WTC11 (cell line): ENCODE data around the gene MAMLD1. TPM values are rescaled to one million over a fixed set of nuclear protein-coding genes. Genes with fewer than 3 reads are reported as not detected.

ENCODE experiments used
- ATAC-seq: fragments of 200-7000 bp; cut with Tn5 transposase; 2 replicates; pipeline ENCODE4 v1.10.0; 2021; ENCODE audit warnings: mild to moderate bottlenecking, moderate library complexity
- CTCF ChIA-PET: fragments of 300-600 bp; sonication (Branson Sonifier 250); formaldehyde crosslinking; loops from one replicate; lab custom pipeline; 2021; ENCODE audit warnings: antibody characterized with exemption; lab: Charles Lee
- POLR2A ChIA-PET: fragments of 350-600 bp; sonication (Branson Sonifier 250); formaldehyde crosslinking; loops from one replicate; lab custom pipeline; 2021; ENCODE audit warnings: antibody characterized with exemption; lab: Charles Lee
- DNase-seq: peaks from one replicate; pipeline ENCODE4 v3.0.0; 2021; ENCODE audit warnings: low spot score
- H3K27ac Mint-ChIP-seq: 2 replicates; pipeline ENCODE4 v1.8.0; 2021; ENCODE audit warnings: mixed read lengths
- H3K27me3 Mint-ChIP-seq: 2 replicates; pipeline ENCODE4 v1.8.0; 2021; ENCODE audit warnings: low read depth, mild to moderate bottlenecking, moderate library complexity, mixed read lengths
- H3K36me3 Mint-ChIP-seq: 2 replicates; pipeline ENCODE4 v1.8.0; 2021; ENCODE audit warnings: mixed read lengths
- H3K4me1 Mint-ChIP-seq: 2 replicates; pipeline ENCODE4 v1.8.0; 2022; ENCODE audit warnings: mixed read lengths
- H3K4me3 Mint-ChIP-seq: 2 replicates; pipeline ENCODE4 v1.8.0; 2021; ENCODE audit warnings: mild to moderate bottlenecking, moderate library complexity, mixed read lengths
- H3K9me3 Mint-ChIP-seq: 2 replicates; pipeline ENCODE4 v1.8.0; 2021; ENCODE audit warnings: mixed read lengths
- AFF4 ChIP-seq: sonication (generic); formaldehyde crosslinking; IDR thresholded peaks from 2 replicates; pipeline ENCODE4 v1.8.1; 2023; ENCODE audit warnings: mild to moderate bottlenecking, missing genetic modification reagents, borderline replicate concordance
- FOXJ3 ChIP-seq: sonication (generic); formaldehyde crosslinking; IDR thresholded peaks from 2 replicates; pipeline ENCODE4 v1.9.0; 2021; ENCODE audit warnings: missing genetic modification reagents, mild to moderate bottlenecking, borderline replicate concordance
- GTF2I ChIP-seq: fragments of 250-450 bp; sonication (Bioruptor Pico); conservative IDR thresholded peaks from 2 replicates; pipeline ENCODE4 v1.4.0; 2021; ENCODE audit warnings: mild to moderate bottlenecking
- KAT7 ChIP-seq: sonication (generic); formaldehyde crosslinking; IDR thresholded peaks from 2 replicates; pipeline ENCODE4 v1.8.1; 2023; ENCODE audit warnings: missing genetic modification reagents, mild to moderate bottlenecking, borderline replicate concordance
- MXD4 ChIP-seq: fragments of 250-450 bp; sonication (Bioruptor Pico); IDR thresholded peaks from 2 replicates; pipeline ENCODE4 v1.8.0; 2021; ENCODE audit warnings: mild to moderate bottlenecking, moderate library complexity, borderline replicate concordance
- MYBL2 ChIP-seq: sonication (generic); formaldehyde crosslinking; IDR thresholded peaks from 2 replicates; pipeline ENCODE4 v1.8.1; 2023; ENCODE audit warnings: mild to moderate bottlenecking, moderate library complexity, missing genetic modification reagents
- NR1H2 ChIP-seq: sonication (generic); formaldehyde crosslinking; IDR thresholded peaks from 2 replicates; pipeline ENCODE4 v1.9.0; 2021; ENCODE audit warnings: mild to moderate bottlenecking, moderate library complexity, missing genetic modification reagents
- OVOL2 ChIP-seq: fragments of 250-450 bp; sonication (Bioruptor Pico); IDR thresholded peaks from 2 replicates; pipeline ENCODE4 v1.9.0; 2021; ENCODE audit warnings: mild to moderate bottlenecking, borderline replicate concordance
- TP53 ChIP-seq: sonication (generic); formaldehyde crosslinking; IDR thresholded peaks from 2 replicates; pipeline ENCODE4 v1.8.1; 2023; ENCODE audit warnings: mild to moderate bottlenecking, missing genetic modification reagents
- ZNF232 ChIP-seq: sonication (generic); formaldehyde crosslinking; IDR thresholded peaks from 2 replicates; pipeline ENCODE4 v1.8.0; 2022; ENCODE audit warnings: mild to moderate bottlenecking, missing genetic modification reagents
- ZNF281 ChIP-seq: sonication (generic); formaldehyde crosslinking; IDR thresholded peaks from 2 replicates; pipeline ENCODE4 v1.8.0; 2023; ENCODE audit warnings: mild to moderate bottlenecking, missing genetic modification reagents
- ZNF396 ChIP-seq: fragments of 250-450 bp; sonication (Bioruptor Pico); IDR thresholded peaks from 2 replicates; pipeline ENCODE4 v1.8.0; 2021; ENCODE audit warnings: mild to moderate bottlenecking, moderate library complexity, borderline replicate concordance
- ZNF425 ChIP-seq: fragments of 250-450 bp; sonication (Bioruptor Pico); conservative IDR thresholded peaks from 2 replicates; pipeline ENCODE4 v1.9.0; 2021; ENCODE audit warnings: mild to moderate bottlenecking
- ZNF532 ChIP-seq: fragments of 250-450 bp; sonication (Bioruptor Pico); IDR thresholded peaks from 2 replicates; pipeline ENCODE4 v1.9.0; 2021; ENCODE audit warnings: mild to moderate bottlenecking, borderline replicate concordance
- total RNA-seq: library from RNA; stranded (reverse); gene quantifications from 3 replicates; pipeline ENCODE4 v1.2.3, GENCODE V29; 2021
- TF ChIP-seq, protein P1 (sequence below): sonication (generic); formaldehyde crosslinking; conservative IDR thresholded peaks from 2 replicates; pipeline ENCODE4 v1.8.1; 2022; ENCODE audit warnings: mild to moderate bottlenecking, missing genetic modification reagents
- TF ChIP-seq, protein P2 (sequence below): fragments of 250-450 bp; sonication (Bioruptor Pico); IDR thresholded peaks from 2 replicates; pipeline ENCODE4 v1.9.0; 2021; ENCODE audit warnings: mild to moderate bottlenecking
- TF ChIP-seq, protein P3 (sequence below): sonication (generic); formaldehyde crosslinking; IDR thresholded peaks from 2 replicates; pipeline ENCODE4 v1.8.0; 2022; ENCODE audit warnings: missing genetic modification reagents

Gene MAMLD1
- total RNA-seq, 1 experiment from 2014 or later: 0.35 TPM

- TF ChIP-seq, protein P1, sequence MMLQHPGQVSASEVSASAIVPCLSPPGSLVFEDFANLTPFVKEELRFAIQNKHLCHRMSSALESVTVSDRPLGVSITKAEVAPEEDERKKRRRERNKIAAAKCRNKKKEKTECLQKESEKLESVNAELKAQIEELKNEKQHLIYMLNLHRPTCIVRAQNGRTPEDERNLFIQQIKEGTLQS (CRISPR knock-in tag): no peak
- no peak for TF ChIP-seq KAT7
- TF ChIP-seq MXD4: no peak
- no peak for TF ChIP-seq ZNF396 (CRISPR knock-in tag)
- TF ChIP-seq AFF4 (CRISPR knock-in tag): no peak
- TF ChIP-seq, protein P2, sequence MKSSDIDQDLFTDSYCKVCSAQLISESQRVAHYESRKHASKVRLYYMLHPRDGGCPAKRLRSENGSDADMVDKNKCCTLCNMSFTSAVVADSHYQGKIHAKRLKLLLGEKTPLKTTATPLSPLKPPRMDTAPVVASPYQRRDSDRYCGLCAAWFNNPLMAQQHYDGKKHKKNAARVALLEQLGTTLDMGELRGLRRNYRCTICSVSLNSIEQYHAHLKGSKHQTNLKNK: no peak
- no peak for TF ChIP-seq ZNF232
- TF ChIP-seq GTF2I (CRISPR knock-in tag): no peak
- TF ChIP-seq, protein P3, sequence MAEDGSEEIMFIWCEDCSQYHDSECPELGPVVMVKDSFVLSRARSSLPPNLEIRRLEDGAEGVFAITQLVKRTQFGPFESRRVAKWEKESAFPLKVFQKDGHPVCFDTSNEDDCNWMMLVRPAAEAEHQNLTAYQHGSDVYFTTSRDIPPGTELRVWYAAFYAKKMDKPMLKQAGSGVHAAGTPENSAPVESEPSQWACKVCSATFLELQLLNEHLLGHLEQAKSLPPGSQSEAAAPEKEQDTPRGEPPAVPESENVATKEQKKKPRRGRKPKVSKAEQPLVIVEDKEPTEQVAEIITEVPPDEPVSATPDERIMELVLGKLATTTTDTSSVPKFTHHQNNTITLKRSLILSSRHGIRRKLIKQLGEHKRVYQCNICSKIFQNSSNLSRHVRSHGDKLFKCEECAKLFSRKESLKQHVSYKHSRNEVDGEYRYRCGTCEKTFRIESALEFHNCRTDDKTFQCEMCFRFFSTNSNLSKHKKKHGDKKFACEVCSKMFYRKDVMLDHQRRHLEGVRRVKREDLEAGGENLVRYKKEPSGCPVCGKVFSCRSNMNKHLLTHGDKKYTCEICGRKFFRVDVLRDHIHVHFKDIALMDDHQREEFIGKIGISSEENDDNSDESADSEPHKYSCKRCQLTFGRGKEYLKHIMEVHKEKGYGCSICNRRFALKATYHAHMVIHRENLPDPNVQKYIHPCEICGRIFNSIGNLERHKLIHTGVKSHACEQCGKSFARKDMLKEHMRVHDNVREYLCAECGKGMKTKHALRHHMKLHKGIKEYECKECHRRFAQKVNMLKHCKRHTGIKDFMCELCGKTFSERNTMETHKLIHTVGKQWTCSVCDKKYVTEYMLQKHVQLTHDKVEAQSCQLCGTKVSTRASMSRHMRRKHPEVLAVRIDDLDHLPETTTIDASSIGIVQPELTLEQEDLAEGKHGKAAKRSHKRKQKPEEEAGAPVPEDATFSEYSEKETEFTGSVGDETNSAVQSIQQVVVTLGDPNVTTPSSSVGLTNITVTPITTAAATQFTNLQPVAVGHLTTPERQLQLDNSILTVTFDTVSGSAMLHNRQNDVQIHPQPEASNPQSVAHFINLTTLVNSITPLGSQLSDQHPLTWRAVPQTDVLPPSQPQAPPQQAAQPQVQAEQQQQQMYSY: no peak
- no peak for ATAC-seq
- Mint-ChIP-seq H3K4me1 (no peaks in the 10 kb centered on the region), H3K27ac (no peak overlapping the region), H3K4me3 (no peak overlapping the region), H3K36me3 (no peaks in the 10 kb centered on the region), H3K9me3 (no peaks in the 10 kb centered on the region), H3K27me3 (no peaks in the 10 kb centered on the region)
- ChIA-PET CTCF (no interaction called here), POLR2A (no interaction called here)
- no peak for DNase-seq
Measured at GRCh38 chrX:150405006-150405405, 41.9 kb downstream of the MAMLD1 start.

DNA sequence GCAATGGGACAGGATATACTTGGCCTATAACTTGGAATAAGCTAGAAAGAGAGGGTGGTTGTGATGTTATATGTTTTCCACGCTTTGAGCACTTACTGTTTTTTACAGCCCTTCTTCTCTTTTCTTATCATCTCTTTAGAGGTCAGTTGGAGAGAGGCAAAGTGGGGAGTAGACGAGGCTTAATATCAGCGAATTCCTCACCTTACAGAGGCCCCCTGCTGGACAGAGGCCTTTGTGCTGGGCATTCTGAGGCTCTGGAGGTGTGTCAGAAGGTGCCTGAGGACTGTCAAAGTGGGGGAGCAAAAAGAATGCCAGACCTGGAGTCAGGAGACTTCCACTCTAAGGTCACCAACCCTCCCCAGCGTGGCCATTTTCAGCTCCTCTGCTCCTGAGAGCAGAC lies 42.5 kb downstream of the MAMLD1 start:
- H3K4me1 Mint-ChIP-seq: no peaks in the 10 kb centered on the region
- no peaks in the 10 kb centered on the region for H3K36me3 Mint-ChIP-seq
- ATAC-seq: peak; percentile 39
- CTCF ChIA-PET: interaction anchor here (1.2 kb wide), 1 partner anchor 40 kb away, joined by 3 read pairs; no protein-coding TSS in a partner anchor
- H3K9me3 Mint-ChIP-seq: no peaks in the 10 kb centered on the region
- H3K27me3 Mint-ChIP-seq: no peaks in the 10 kb centered on the region
- peak; percentile 29 for DNase-seq
- H3K4me3 Mint-ChIP-seq: no peak overlapping the region
- no peak overlapping the region for H3K27ac Mint-ChIP-seq
- POLR2A ChIA-PET: no interaction called here
- TF ChIP-seq FOXJ3 (CRISPR knock-in tag) (no peak), OVOL2 (CRISPR knock-in tag) (no peak), MYBL2 (CRISPR knock-in tag) (no peak), GTF2I (CRISPR knock-in tag) (no peak), NR1H2 (CRISPR knock-in tag) (no peak), ZNF281 (no peak), ZNF425 (CRISPR knock-in tag) (no peak), TP53 (no peak), ZNF532 (CRISPR knock-in tag) (no peak)
